ENCODE data around the gene QSOX1. TPM values are rescaled to one million over a fixed set of nuclear protein-coding genes. Genes with fewer than 3 reads are reported as not detected.

The QSOX1 gene
- total RNA-seq, 4 donors from 2014 or later = 19.6 to 45.2 (median 28.4) TPM

GRCh38 chr1:180145446-180145845 is 9.2 kb upstream of the QSOX1 start:
- Histone ChIP-seq H3K4me3 (replicated peaks in 1 of 3) (no peak overlapping the region), H3K4me1 (no peaks in the 10 kb centered on the region), H3K27me3 (no peaks in the 10 kb centered on the region), H3K9me3 (no peaks in the 10 kb centered on the region), H3K27ac (no peak overlapping the region), H3K36me3 (no peaks in the 10 kb centered on the region)
- 90 to 99% methylated on average over 3 of the region's 3 CpGs for WGBS, 2 donors
- DNase-seq = no peak
- intact Hi-C loops (cut with DNase I) = no loop called here
- TF ChIP-seq POLR2A (IDR thresholded peaks at IDR 0.05) (no peak), CTCF (IDR thresholded peaks at IDR 0.05) (no peak)

GRCh38 chr1:180150982-180151381 is 3.7 kb upstream of the QSOX1 start:
- no peaks in the 10 kb centered on the region for H3K27me3 ChIP-seq
- WGBS, 2 donors = 67 to 68% methylated on average over 1 of the region's 1 CpG
- TF ChIP-seq CTCF (IDR thresholded peaks at IDR 0.05) = no peak
- TF ChIP-seq POLR2A (IDR thresholded peaks at IDR 0.05) = no peak
- H3K27ac ChIP-seq = no peak overlapping the region
- intact Hi-C loops (cut with DNase I) = no loop called here
- no peaks in the 10 kb centered on the region for H3K36me3 ChIP-seq
- DNase-seq = no peak
- H3K9me3 ChIP-seq = no peaks in the 10 kb centered on the region
- peaks cover 0 to 12% of the 10 kb centered on the region in 2 donors for H3K4me1 ChIP-seq
- H3K4me3 ChIP-seq (replicated peaks in 1 of 3) = no peak overlapping the region

GRCh38 chr1:180151508-180151907 is 3.2 kb upstream of the QSOX1 start:
- WGBS, 2 donors = 77 to 80% methylated on average over 3 of the region's 3 CpGs
- TF ChIP-seq CTCF (IDR thresholded peaks at IDR 0.05) = no peak
- TF ChIP-seq POLR2A (IDR thresholded peaks at IDR 0.05) = no peak
- Histone ChIP-seq H3K4me1 (peaks cover 0 to 12% of the 10 kb centered on the region in 2 donors), H3K27ac (no peak overlapping the region), H3K36me3 (no peaks in the 10 kb centered on the region), H3K9me3 (no peaks in the 10 kb centered on the region), H3K4me3 (replicated peaks in 1 of 3) (no peak overlapping the region), H3K27me3 (no peaks in the 10 kb centered on the region)
- no peak for DNase-seq
- intact Hi-C loops (cut with DNase I) = no loop called here

GRCh38 chr1:180152588-180152987 is 2.1 kb upstream of the QSOX1 start:
- H3K27me3 ChIP-seq = no peaks in the 10 kb centered on the region
- H3K27ac ChIP-seq = no peak overlapping the region
- no peaks in the 10 kb centered on the region for H3K9me3 ChIP-seq
- H3K4me1 ChIP-seq = peaks cover 0 to 12% of the 10 kb centered on the region in 2 donors
- no peak for DNase-seq
- TF ChIP-seq CTCF (IDR thresholded peaks at IDR 0.05) (no peak), POLR2A (IDR thresholded peaks at IDR 0.05) (no peak)
- intact Hi-C loops (cut with DNase I) = no loop called here
- WGBS, 2 donors = 89 to 92% methylated on average over 6 of the region's 6 CpGs
- H3K4me3 ChIP-seq (replicated peaks in 1 of 3) = no peak overlapping the region
- H3K36me3 ChIP-seq = no peaks in the 10 kb centered on the region

- TF ChIP-seq CTCF (IDR thresholded peaks at IDR 0.05) (no peak), POLR2A (IDR thresholded peaks at IDR 0.05) (no peak)
Observed at GRCh38 chr1:180153032-180153431, 1.6 kb upstream of the QSOX1 start.

More at GRCh38 chr1:180153032-180153431, 1.6 kb upstream of the QSOX1 start:
- no peak for DNase-seq
- intact Hi-C loops (cut with DNase I) = no loop called here
- no peaks in the 10 kb centered on the region for H3K9me3 ChIP-seq
- H3K27ac ChIP-seq = no peak overlapping the region
- no peaks in the 10 kb centered on the region for H3K36me3 ChIP-seq
- 96 to 97% methylated on average over 5 of the region's 5 CpGs for WGBS, 2 donors
- H3K4me1 ChIP-seq = peaks cover 0 to 12% of the 10 kb centered on the region in 2 donors
- no peaks in the 10 kb centered on the region for H3K27me3 ChIP-seq
- no peak overlapping the region for H3K4me3 ChIP-seq (replicated peaks in 1 of 3)

All from thyroid gland (tissue), 4 donors.